SU-DHL-6 (cell line): ENCODE results near the gene PLSCR3.

Experiments
- H2AFZ ChIP-seq: fragments of 200-600 bp; sonication (generic); 2 replicates; pipeline ENCODE4 v1.6.1; 2014; ENCODE audit warnings: low read depth, mild to moderate bottlenecking, moderate library complexity, mixed read lengths, antibody characterized with exemption, low read length; ENCODE audit not compliant: severe bottlenecking
- H3F3A ChIP-seq: fragments of 200-600 bp; shearing (Covaris generic); 2 replicates; pipeline ENCODE4 v1.6.0; 2016; ENCODE audit warnings: antibody characterized with exemption, mild to moderate bottlenecking; ENCODE audit not compliant: insufficient read depth
- H3K27ac ChIP-seq: fragments of 200-600 bp; sonication (generic); 2 replicates; pipeline ENCODE4 v1.5.1; 2016; ENCODE audit warnings: low read depth, mild to moderate bottlenecking, low read length, moderate library complexity, mixed read lengths
- H3K27me3 ChIP-seq: fragments of 200-600 bp; sonication (generic), shearing (Covaris generic); 2 replicates; pipeline ENCODE4 v1.6.0; 2014; ENCODE audit warnings: mild to moderate bottlenecking, low read length
- H3K36me3 ChIP-seq: fragments of 200-600 bp; sonication (generic); 2 replicates; pipeline ENCODE4 v1.6.1; 2014; ENCODE audit warnings: mild to moderate bottlenecking, low read length, mixed read lengths
- H3K4me2 ChIP-seq: fragments of 300-600, 200-600 bp; shearing (Covaris generic), sonication (generic); 2 replicates; pipeline ENCODE4 v1.6.0; 2014; ENCODE audit warnings: low read length, low read depth, mild to moderate bottlenecking; ENCODE audit not compliant: poor library complexity, severe bottlenecking
- H3K4me3 ChIP-seq: fragments of 200-600 bp; sonication (generic); 2 replicates; pipeline ENCODE4 v1.5.1; 2014; ENCODE audit warnings: antibody characterized with exemption, low read length, mild to moderate bottlenecking, mixed read lengths; ENCODE audit not compliant: insufficient read depth, poor library complexity, severe bottlenecking
- H3K79me2 ChIP-seq: fragments of 200-600 bp; sonication (generic); 2 replicates; pipeline ENCODE4 v1.6.1; 2014; ENCODE audit warnings: mild to moderate bottlenecking, low read length, moderate library complexity; ENCODE audit not compliant: insufficient read depth
- H3K9ac ChIP-seq: fragments of 200-600 bp; sonication (generic); 2 replicates; pipeline ENCODE4 v1.7.0; 2014; ENCODE audit warnings: mild to moderate bottlenecking, low read length
- H3K9me2 ChIP-seq: fragments of 200-600 bp; sonication (generic); replicated peaks from 2 replicates; pipeline ENCODE4 v1.6.1; 2014; ENCODE audit warnings: low read length; ENCODE audit not compliant: insufficient read depth
- H3K9me3 ChIP-seq: fragments of 200-600 bp; sonication (generic); 2 replicates; pipeline ENCODE4 v1.6.1; 2014; ENCODE audit warnings: low read length, mixed read lengths; ENCODE audit not compliant: insufficient read depth
- H4K20me1 ChIP-seq: fragments of 200-600 bp; sonication (generic); 2 replicates; pipeline ENCODE4 v1.6.1; 2014; ENCODE audit warnings: low read depth, mild to moderate bottlenecking, antibody characterized with exemption, low read length, moderate library complexity, mixed read lengths
- EZH2phosphoT487 ChIP-seq: fragments of 200-600 bp; sonication (generic), shearing (Covaris generic); conservative IDR thresholded peaks from 2 replicates; pipeline ENCODE4 v1.6.1; 2018; ENCODE audit warnings: mild to moderate bottlenecking, antibody characterized with exemption, low read length, moderate library complexity, mixed read lengths
- TF ChIP-seq, protein P1 (sequence below): fragments of 200-600 bp; sonication (generic); IDR thresholded peaks from one replicate; pipeline ENCODE4 v1.5.1; 2017; ENCODE audit warnings: antibody characterized with exemption, mild to moderate bottlenecking, low read length, moderate library complexity; ENCODE audit not compliant: insufficient read depth, poor library complexity, severe bottlenecking

The PLSCR3 gene

DNA sequence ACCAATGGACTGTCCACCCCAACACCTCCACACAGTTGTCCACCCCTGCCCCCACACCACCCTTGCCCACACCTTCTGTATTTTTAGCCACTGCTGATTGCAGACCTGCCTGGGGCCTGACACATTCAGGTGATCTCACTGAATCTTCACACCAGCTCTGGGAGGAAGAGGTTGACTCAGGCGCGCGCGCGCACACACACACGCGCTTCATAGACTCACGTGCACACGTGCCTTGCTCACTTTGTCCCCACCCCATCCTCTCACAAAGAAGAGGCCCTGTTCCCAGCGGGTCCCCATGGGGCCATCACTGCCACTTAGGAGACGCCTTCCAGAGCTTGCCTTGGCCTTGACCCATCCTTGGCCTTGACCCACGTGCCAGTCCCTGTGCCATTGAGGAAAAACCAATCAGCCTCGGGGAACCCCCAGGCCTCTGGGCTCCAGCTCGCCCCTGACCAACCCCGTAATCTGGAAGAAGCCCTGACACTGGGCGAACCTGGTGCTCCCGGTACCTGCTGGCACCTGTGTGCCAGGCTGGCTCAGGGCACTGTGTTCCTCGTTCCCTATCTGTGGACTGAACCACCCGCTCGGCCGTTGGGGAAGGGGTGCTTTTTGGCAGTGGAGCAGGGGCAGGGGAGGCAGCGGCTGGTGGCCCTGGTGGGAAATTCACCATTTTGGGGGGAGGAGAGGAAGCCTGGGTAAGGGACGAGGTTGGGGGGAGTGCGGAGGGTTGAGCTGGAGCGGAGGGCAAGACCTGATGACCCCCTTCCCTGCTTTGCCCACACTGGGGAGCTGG is 16.5 kb upstream of the PLSCR3 start:
- H3K9me3 ChIP-seq: no peaks in the 10 kb centered on the region
- no peaks in the 10 kb centered on the region for H3K36me3 ChIP-seq
- no peaks in the 10 kb centered on the region for H3K27me3 ChIP-seq
- no peaks in the 10 kb centered on the region for H3K9me2 ChIP-seq
- no peaks in the 10 kb centered on the region for H3K79me2 ChIP-seq
- H4K20me1 ChIP-seq: no peaks in the 10 kb centered on the region
- no peak overlapping the region for H3K4me2 ChIP-seq
- no peak overlapping the region for H3K9ac ChIP-seq
- no peaks in the 10 kb centered on the region for H3F3A ChIP-seq
- no peak overlapping the region for H3K4me3 ChIP-seq
- H2AFZ ChIP-seq: no peak overlapping the region
- TF ChIP-seq EZH2phosphoT487: no peak
- TF ChIP-seq, protein P1, sequence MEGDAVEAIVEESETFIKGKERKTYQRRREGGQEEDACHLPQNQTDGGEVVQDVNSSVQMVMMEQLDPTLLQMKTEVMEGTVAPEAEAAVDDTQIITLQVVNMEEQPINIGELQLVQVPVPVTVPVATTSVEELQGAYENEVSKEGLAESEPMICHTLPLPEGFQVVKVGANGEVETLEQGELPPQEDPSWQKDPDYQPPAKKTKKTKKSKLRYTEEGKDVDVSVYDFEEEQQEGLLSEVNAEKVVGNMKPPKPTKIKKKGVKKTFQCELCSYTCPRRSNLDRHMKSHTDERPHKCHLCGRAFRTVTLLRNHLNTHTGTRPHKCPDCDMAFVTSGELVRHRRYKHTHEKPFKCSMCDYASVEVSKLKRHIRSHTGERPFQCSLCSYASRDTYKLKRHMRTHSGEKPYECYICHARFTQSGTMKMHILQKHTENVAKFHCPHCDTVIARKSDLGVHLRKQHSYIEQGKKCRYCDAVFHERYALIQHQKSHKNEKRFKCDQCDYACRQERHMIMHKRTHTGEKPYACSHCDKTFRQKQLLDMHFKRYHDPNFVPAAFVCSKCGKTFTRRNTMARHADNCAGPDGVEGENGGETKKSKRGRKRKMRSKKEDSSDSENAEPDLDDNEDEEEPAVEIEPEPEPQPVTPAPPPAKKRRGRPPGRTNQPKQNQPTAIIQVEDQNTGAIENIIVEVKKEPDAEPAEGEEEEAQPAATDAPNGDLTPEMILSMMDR: no peak
- no peak overlapping the region for H3K27ac ChIP-seq

DNA sequence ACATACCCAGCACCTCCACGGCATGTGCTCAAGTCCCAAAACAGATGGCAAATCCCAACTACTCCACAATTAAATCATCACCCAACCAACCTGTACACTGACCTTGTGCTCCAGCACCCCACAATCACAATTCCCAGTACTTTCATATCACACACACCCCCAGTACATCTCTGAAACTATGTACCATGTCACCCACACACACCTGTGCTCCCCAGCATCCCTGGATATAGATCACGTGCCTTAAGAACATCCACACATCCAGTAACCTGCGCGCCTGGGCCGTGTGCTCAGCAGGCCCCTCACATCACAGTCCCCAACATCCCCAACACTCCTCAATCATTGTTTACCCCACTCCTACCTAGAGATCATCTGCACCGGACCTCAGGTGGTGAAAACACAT is 15.4 kb upstream of the PLSCR3 start:
- H3K9ac ChIP-seq: no peak overlapping the region
- H3K4me3 ChIP-seq: no peak overlapping the region
- H2AFZ ChIP-seq: no peak overlapping the region
- no peak overlapping the region for H3K27ac ChIP-seq
- H3K27me3 ChIP-seq: no peaks in the 10 kb centered on the region
- H3K4me2 ChIP-seq: no peak overlapping the region
- TF ChIP-seq, protein P1: no peak
- TF ChIP-seq EZH2phosphoT487: no peak
- H3K9me2 ChIP-seq: no peaks in the 10 kb centered on the region
- no peaks in the 10 kb centered on the region for H3K79me2 ChIP-seq
- no peaks in the 10 kb centered on the region for H4K20me1 ChIP-seq
- H3F3A ChIP-seq: no peaks in the 10 kb centered on the region
- no peaks in the 10 kb centered on the region for H3K36me3 ChIP-seq
- no peaks in the 10 kb centered on the region for H3K9me3 ChIP-seq

DNA sequence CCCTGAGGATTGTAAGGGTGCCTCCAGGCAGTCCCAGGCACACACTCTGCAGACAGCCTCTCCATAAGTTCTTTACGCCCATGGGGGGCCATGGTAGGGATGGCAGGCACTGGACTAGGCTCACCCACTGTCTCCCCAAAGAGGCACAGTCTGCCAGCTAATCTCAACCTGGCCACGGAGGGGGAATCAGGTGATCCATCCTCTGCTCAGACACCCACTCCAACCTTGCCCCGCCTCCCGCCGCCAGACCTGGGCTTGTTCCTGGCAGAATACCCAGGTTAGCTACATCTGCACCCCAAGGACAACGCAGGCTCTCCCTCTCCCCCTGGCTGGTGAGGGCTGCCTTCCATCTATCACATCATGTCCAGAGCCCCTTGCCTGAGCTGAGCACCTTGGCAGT is 14.5 kb upstream of the PLSCR3 start:
- no peak overlapping the region for H3K4me3 ChIP-seq
- H3K27me3 ChIP-seq: no peaks in the 10 kb centered on the region
- H3K36me3 ChIP-seq: no peaks in the 10 kb centered on the region
- H3K79me2 ChIP-seq: no peaks in the 10 kb centered on the region
- H3K9ac ChIP-seq: no peak overlapping the region
- H3K27ac ChIP-seq: no peak overlapping the region
- H3K4me2 ChIP-seq: no peak overlapping the region
- TF ChIP-seq EZH2phosphoT487: no peak
- TF ChIP-seq, protein P1: no peak
- H4K20me1 ChIP-seq: no peaks in the 10 kb centered on the region
- no peak overlapping the region for H2AFZ ChIP-seq
- no peaks in the 10 kb centered on the region for H3K9me2 ChIP-seq
- no peaks in the 10 kb centered on the region for H3F3A ChIP-seq
- no peaks in the 10 kb centered on the region for H3K9me3 ChIP-seq
